ENCODE results near the gene CFAP251. TPM values are rescaled to one million over a fixed set of nuclear protein-coding genes. Genes with fewer than 3 reads are reported as not detected.

Gene CFAP251
- total and polyA plus RNA-seq, 10 of the 15 experiments (the other 5 are each of a cell fraction or from before 2014, with no cell fraction given), result 0.10 to 0.97 (median 0.64) TPM

DNA sequence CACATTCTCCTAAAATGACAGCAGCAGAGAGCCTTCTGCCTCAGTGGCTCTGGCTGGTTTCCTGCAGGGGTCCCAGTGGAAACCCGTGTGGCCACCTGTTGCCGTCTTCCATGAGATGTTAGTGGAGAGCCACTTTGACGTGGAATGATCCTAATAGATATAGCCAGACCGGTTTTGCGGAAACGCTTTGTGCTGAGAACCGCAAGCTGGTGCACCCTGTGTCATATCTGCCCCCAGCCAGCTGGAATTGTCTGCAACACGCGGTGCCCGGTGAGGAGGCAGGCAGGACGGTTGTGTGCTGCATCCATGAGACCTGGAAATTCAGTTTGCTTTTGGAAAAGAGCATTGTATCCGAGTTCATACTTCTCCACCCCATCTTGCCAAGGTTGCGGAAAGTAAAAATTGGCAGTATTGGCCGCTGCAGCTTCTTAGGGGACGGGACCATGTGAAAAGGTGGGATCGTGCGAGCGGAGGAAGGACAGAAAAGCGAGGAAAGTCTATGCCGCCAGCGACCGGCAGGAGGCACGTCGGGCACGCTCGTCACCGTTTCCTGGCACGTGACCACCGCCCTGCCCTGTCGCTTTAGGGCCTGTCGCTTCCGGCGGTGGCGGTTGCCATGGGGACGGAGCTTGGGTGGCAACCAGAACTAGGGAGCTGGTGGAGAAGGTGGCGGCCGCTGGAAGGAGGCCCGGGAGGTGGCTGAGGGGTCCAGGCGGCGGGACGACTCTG lies at the start of gene CFAP251 (continued):
- TF ChIP-seq, protein P1, sequence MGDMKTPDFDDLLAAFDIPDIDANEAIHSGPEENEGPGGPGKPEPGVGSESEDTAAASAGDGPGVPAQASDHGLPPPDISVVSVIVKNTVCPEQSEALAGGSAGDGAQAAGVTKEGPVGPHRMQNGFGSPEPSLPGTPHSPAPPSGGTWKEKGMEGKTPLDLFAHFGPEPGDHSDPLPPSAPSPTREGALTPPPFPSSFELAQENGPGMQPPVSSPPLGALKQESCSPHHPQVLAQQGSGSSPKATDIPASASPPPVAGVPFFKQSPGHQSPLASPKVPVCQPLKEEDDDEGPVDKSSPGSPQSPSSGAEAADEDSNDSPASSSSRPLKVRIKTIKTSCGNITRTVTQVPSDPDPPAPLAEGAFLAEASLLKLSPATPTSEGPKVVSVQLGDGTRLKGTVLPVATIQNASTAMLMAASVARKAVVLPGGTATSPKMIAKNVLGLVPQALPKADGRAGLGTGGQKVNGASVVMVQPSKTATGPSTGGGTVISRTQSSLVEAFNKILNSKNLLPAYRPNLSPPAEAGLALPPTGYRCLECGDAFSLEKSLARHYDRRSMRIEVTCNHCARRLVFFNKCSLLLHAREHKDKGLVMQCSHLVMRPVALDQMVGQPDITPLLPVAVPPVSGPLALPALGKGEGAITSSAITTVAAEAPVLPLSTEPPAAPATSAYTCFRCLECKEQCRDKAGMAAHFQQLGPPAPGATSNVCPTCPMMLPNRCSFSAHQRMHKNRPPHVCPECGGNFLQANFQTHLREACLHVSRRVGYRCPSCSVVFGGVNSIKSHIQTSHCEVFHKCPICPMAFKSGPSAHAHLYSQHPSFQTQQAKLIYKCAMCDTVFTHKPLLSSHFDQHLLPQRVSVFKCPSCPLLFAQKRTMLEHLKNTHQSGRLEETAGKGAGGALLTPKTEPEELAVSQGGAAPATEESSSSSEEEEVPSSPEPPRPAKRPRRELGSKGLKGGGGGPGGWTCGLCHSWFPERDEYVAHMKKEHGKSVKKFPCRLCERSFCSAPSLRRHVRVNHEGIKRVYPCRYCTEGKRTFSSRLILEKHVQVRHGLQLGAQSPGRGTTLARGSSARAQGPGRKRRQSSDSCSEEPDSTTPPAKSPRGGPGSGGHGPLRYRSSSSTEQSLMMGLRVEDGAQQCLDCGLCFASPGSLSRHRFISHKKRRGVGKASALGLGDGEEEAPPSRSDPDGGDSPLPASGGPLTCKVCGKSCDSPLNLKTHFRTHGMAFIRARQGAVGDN (IDR thresholded peaks at IDR 0.05), result peak; percentile 35; the same call in 1 of the 2 replicates
- TF ChIP-seq, protein P2, sequence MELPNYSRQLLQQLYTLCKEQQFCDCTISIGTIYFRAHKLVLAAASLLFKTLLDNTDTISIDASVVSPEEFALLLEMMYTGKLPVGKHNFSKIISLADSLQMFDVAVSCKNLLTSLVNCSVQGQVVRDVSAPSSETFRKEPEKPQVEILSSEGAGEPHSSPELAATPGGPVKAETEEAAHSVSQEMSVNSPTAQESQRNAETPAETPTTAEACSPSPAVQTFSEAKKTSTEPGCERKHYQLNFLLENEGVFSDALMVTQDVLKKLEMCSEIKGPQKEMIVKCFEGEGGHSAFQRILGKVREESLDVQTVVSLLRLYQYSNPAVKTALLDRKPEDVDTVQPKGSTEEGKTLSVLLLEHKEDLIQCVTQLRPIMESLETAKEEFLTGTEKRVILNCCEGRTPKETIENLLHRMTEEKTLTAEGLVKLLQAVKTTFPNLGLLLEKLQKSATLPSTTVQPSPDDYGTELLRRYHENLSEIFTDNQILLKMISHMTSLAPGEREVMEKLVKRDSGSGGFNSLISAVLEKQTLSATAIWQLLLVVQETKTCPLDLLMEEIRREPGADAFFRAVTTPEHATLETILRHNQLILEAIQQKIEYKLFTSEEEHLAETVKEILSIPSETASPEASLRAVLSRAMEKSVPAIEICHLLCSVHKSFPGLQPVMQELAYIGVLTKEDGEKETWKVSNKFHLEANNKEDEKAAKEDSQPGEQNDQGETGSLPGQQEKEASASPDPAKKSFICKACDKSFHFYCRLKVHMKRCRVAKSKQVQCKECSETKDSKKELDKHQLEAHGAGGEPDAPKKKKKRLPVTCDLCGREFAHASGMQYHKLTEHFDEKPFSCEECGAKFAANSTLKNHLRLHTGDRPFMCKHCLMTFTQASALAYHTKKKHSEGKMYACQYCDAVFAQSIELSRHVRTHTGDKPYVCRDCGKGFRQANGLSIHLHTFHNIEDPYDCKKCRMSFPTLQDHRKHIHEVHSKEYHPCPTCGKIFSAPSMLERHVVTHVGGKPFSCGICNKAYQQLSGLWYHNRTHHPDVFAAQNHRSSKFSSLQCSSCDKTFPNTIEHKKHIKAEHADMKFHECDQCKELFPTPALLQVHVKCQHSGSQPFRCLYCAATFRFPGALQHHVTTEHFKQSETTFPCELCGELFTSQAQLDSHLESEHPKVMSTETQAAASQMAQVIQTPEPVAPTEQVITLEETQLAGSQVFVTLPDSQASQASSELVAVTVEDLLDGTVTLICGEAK (IDR thresholded peaks at IDR 0.05; ENCODE audit: borderline replicate concordance), result peak; percentile 52; the same call in 1 of the 2 replicates
- TF ChIP-seq YY1 (IDR thresholded peaks at IDR 0.05; ENCODE audit: low read depth, low read length) (0 out of 2 replicates have a peak, but pooled peaks have one; percentile 40), KDM1A (IDR thresholded peaks at IDR 0.05; ENCODE audit: borderline replicate concordance) (no peak), SMAD1 (IDR thresholded peaks at IDR 0.05; ENCODE audit: low read depth, partially characterized antibody) (no peak), IKZF2 (IDR thresholded peaks at IDR 0.05) (peak; percentile 44 to 47; a peak in 3 of 4 replicates), BHLHE40 (IDR thresholded peaks at IDR 0.05; ENCODE audit: borderline replicate concordance in 1 of 2, low read depth in 2 of 2, low read length in 1 of 2) (peak; percentile 97 to 99), NFYB (IDR thresholded peaks at IDR 0.05; ENCODE audit: insufficient read depth, low read depth, low read length) (0 out of 2 replicates have a peak, but pooled peaks have one; percentile 30), RUNX3 (IDR thresholded peaks at IDR 0.05; ENCODE audit: low read length) (no peak)
- TF ChIP-seq, protein P3, sequence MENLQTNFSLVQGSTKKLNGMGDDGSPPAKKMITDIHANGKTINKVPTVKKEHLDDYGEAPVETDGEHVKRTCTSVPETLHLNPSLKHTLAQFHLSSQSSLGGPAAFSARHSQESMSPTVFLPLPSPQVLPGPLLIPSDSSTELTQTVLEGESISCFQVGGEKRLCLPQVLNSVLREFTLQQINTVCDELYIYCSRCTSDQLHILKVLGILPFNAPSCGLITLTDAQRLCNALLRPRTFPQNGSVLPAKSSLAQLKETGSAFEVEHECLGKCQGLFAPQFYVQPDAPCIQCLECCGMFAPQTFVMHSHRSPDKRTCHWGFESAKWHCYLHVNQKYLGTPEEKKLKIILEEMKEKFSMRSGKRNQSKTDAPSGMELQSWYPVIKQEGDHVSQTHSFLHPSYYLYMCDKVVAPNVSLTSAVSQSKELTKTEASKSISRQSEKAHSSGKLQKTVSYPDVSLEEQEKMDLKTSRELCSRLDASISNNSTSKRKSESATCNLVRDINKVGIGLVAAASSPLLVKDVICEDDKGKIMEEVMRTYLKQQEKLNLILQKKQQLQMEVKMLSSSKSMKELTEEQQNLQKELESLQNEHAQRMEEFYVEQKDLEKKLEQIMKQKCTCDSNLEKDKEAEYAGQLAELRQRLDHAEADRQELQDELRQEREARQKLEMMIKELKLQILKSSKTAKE (IDR thresholded peaks at IDR 0.05; ENCODE audit: low read depth, poor library complexity, severe bottlenecking), result peak; percentile 43
- TF ChIP-seq, protein P4, sequence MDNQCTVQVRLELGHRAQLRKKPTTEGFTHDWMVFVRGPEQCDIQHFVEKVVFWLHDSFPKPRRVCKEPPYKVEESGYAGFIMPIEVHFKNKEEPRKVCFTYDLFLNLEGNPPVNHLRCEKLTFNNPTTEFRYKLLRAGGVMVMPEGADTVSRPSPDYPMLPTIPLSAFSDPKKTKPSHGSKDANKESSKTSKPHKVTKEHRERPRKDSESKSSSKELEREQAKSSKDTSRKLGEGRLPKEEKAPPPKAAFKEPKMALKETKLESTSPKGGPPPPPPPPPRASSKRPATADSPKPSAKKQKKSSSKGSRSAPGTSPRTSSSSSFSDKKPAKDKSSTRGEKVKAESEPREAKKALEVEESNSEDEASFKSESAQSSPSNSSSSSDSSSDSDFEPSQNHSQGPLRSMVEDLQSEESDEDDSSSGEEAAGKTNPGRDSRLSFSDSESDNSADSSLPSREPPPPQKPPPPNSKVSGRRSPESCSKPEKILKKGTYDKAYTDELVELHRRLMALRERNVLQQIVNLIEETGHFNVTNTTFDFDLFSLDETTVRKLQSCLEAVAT (IDR thresholded peaks at IDR 0.05), result peak; percentile 63; the same call in 1 of the 2 replicates
- TF ChIP-seq, protein P5, sequence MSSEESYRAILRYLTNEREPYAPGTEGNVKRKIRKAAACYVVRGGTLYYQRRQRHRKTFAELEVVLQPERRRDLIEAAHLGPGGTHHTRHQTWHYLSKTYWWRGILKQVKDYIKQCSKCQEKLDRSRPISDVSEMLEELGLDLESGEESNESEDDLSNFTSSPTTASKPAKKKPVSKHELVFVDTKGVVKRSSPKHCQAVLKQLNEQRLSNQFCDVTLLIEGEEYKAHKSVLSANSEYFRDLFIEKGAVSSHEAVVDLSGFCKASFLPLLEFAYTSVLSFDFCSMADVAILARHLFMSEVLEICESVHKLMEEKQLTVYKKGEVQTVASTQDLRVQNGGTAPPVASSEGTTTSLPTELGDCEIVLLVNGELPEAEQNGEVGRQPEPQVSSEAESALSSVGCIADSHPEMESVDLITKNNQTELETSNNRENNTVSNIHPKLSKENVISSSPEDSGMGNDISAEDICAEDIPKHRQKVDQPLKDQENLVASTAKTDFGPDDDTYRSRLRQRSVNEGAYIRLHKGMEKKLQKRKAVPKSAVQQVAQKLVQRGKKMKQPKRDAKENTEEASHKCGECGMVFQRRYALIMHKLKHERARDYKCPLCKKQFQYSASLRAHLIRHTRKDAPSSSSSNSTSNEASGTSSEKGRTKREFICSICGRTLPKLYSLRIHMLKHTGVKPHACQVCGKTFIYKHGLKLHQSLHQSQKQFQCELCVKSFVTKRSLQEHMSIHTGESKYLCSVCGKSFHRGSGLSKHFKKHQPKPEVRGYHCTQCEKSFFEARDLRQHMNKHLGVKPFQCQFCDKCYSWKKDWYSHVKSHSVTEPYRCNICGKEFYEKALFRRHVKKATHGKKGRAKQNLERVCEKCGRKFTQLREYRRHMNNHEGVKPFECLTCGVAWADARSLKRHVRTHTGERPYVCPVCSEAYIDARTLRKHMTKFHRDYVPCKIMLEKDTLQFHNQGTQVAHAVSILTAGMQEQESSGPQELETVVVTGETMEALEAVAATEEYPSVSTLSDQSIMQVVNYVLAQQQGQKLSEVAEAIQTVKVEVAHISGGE (CRISPR knock-in tag; IDR thresholded peaks at IDR 0.05), result no peak

Measured in GM12878 (cell line).